ENCODE data around the gene METTL25.

- TF ChIP-seq CTCF (conservative IDR thresholded peaks at IDR 0.05) (no peak), ZFX (IDR thresholded peaks at IDR 0.05) (no peak)
Measured at GRCh38 chr12:82412246-82412645, 53.9 kb downstream of the METTL25 start.

Data from C4-2B (cell line).